ENCODE measurements around the gene LOC101059915.

DNA sequence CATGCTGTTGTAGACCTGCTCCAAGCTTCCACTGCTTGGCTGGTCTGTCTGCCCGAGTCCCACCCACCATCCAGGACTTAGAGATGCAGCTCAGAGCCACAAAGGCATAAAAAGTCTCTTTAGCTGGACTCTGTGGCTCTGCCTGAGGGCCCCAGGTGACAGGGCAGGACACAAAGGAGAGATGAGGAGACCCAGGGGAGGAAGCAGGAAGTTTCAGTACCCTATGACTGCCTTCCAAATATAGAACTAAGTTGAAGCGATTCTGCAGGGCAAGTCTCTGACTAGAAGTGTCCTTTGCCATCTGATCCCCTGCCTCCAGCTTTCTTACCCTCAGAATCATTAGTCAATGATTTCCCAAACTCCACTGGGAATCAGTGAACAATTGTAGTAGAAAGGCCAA is 37.9 kb upstream of the LOC101059915 start:
- TF ChIP-seq SP1 (IDR thresholded peaks at IDR 0.05) (no peak), TARDBP (IDR thresholded peaks at IDR 0.05) (no peak), HDGF (IDR thresholded peaks at IDR 0.05; ENCODE audit: borderline replicate concordance) (no peak)
